B cell (primary cell): ENCODE measurements around the gene NFE2L1.

ENCODE experiments used
- EZH2 ChIP-seq: IDR thresholded peaks from 2 replicates; pipeline ENCODE4 v1.6.1; 2012; ENCODE audit warnings: borderline replicate concordance, low read depth, mild to moderate bottlenecking, moderate library complexity, low read length; ENCODE audit not compliant: insufficient read depth, poor library complexity, severe bottlenecking
- TF ChIP-seq, protein P1 (sequence below): fragments of 200-600 bp; IDR thresholded peaks from one replicate; pipeline ENCODE4 v1.8.0; 2022; ENCODE audit warnings: antibody characterized with exemption, mild to moderate bottlenecking

GRCh38 chr17:48006936-48007709 is 41.0 kb upstream of the NFE2L1 start:
- TF ChIP-seq, protein P1, sequence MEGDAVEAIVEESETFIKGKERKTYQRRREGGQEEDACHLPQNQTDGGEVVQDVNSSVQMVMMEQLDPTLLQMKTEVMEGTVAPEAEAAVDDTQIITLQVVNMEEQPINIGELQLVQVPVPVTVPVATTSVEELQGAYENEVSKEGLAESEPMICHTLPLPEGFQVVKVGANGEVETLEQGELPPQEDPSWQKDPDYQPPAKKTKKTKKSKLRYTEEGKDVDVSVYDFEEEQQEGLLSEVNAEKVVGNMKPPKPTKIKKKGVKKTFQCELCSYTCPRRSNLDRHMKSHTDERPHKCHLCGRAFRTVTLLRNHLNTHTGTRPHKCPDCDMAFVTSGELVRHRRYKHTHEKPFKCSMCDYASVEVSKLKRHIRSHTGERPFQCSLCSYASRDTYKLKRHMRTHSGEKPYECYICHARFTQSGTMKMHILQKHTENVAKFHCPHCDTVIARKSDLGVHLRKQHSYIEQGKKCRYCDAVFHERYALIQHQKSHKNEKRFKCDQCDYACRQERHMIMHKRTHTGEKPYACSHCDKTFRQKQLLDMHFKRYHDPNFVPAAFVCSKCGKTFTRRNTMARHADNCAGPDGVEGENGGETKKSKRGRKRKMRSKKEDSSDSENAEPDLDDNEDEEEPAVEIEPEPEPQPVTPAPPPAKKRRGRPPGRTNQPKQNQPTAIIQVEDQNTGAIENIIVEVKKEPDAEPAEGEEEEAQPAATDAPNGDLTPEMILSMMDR, result no peak
- no peak for TF ChIP-seq EZH2
